Omental fat pad (tissue), 4 donors: ENCODE measurements around the gene TACR3. TPM values are rescaled to one million over a fixed set of nuclear protein-coding genes. Genes with fewer than 3 reads are reported as not detected.
"Not testable (repeated sequence)": the region's sequence is repeated elsewhere in the genome, so short reads cannot be mapped to it uniquely, and the experiment has no call there.

ENCODE experiments used
- ATAC-seq: fragments of 150-250 bp; one replicate; pipeline ENCODE4 v1.9.1; 2016; ENCODE audit warnings: mild to moderate bottlenecking, moderate library complexity; ENCODE audit not compliant: low FRiP score
- DNase-seq: peaks from one replicate; pipeline ENCODE4 v3.0.0-alpha.2; 2019; ENCODE audit warnings: low spot score
- total RNA-seq, 4 donors: library from RNA; depleted of rRNA; stranded (reverse); fragments of >200 nt; gene quantifications; one replicate each; pipeline ENCODE4 v1.1.0, GENCODE V29; 2016
- TF ChIP-seq, protein P1 (sequence below), 3 donors: fragments of 450-650 bp; IDR thresholded peaks; one replicate each; pipeline ENCODE4 v1.5.1; 2016 to 2017; ENCODE audit warnings: antibody characterized with exemption in 3 of 3, mild to moderate bottlenecking in 3 of 3, moderate library complexity in 2 of 3

Gene TACR3
- total RNA-seq, 4 donors from 2014 or later = not detected

DNA sequence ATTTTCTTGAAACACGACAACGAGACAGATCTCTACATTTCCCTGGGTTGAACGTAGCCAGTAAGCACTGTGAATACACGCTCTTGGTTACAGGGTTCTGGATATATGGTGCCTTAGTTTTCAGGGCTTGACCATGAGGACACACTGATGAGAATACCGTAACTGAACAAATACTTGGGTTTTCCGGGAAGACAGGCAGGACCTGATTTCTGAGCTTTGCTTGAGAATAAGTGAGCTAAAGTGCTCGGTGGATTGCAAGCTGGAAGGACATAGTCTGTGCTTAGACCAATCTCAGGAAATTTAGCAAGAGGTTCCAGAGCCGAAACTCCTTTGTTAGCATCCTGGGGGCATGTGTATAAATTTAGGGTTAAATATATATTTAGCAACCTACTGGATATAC is 876 bp upstream of the TACR3 start:
- TF ChIP-seq, protein P1, sequence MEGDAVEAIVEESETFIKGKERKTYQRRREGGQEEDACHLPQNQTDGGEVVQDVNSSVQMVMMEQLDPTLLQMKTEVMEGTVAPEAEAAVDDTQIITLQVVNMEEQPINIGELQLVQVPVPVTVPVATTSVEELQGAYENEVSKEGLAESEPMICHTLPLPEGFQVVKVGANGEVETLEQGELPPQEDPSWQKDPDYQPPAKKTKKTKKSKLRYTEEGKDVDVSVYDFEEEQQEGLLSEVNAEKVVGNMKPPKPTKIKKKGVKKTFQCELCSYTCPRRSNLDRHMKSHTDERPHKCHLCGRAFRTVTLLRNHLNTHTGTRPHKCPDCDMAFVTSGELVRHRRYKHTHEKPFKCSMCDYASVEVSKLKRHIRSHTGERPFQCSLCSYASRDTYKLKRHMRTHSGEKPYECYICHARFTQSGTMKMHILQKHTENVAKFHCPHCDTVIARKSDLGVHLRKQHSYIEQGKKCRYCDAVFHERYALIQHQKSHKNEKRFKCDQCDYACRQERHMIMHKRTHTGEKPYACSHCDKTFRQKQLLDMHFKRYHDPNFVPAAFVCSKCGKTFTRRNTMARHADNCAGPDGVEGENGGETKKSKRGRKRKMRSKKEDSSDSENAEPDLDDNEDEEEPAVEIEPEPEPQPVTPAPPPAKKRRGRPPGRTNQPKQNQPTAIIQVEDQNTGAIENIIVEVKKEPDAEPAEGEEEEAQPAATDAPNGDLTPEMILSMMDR (IDR thresholded peaks at IDR 0.05) = no peak
- DNase-seq = no peak
- no peak for ATAC-seq

DNA sequence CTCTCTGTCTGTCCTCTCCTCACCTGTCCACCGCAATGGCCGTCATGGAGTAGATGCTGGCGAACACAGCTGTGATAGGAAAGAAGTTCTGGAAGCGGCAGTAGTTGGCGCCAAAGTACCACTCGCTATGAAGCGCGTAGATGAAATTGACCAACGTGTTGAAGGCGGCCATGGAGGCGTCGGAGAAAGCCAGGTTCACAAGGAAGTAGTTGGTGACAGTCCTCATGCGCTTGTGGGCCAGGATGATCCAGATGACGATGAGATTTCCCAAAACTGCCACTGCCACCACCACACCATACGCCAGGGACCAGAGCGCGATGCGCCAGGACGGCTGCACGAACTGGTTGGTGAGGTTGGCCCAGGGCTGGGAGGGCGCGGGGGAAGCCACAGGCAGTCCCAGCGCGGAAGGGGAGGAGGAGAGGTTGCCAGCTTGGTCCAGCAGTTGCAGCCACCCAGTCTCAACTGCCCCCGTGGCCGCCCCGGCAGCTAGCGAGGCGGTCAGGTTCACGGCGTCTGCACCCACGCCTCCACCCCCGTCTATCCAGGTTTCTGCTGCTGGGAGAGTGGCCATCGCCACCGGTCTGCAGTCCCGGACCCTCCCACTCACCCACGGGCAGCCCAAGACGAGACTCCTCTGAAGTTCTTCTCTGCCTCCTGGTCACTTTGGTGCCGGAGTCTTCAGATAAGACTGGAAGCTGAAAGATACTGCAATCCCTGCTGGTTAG is 518 bp downstream of the TACR3 start:
- ATAC-seq (no peak), DNase-seq (no peak)
- TF ChIP-seq, protein P1 (IDR thresholded peaks at IDR 0.05) = no peak

DNA sequence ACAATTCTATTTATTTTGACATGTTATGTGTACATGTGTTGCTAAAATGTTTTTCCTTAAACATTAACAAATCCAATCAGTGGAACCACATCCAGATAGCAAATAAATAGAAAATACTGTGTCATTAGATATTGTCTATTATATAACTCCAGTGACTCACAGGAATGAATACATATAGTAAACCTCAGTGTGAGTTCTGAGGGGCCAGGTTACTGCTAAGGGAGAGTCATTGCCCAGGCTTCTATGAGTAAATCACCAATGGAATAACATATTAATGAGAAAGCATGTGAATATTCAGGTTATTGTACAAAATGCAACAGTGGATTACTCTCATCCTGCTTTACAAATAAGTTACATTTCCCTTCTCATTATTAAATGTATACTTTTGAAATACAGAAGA is 27.2 kb downstream of the TACR3 start:
- DNase-seq (no peak), ATAC-seq (no peak)
- TF ChIP-seq, protein P1 (IDR thresholded peaks at IDR 0.05) = no peak

DNA sequence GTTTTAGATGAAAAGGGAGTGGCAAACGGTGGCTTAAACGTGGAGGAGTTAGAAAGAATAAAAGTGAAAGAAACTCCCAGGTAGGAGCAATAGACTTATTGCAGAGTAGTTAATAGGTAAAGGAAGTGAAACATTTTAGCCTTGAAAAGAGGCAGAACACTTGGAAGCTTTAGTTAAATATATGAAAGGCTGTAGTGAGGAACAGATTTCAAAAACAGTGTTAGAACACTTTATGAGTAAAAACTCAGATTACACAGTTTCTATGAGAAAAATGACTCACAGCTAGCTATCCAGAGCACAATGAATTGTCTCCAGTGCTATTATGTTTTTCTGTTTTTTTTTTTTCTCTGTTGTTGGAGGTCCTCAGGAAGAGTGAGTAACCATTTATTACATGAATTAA is 45.8 kb downstream of the TACR3 start:
- no peak for ATAC-seq
- TF ChIP-seq, protein P1 (IDR thresholded peaks at IDR 0.05) = no peak
- no peak for DNase-seq

DNA sequence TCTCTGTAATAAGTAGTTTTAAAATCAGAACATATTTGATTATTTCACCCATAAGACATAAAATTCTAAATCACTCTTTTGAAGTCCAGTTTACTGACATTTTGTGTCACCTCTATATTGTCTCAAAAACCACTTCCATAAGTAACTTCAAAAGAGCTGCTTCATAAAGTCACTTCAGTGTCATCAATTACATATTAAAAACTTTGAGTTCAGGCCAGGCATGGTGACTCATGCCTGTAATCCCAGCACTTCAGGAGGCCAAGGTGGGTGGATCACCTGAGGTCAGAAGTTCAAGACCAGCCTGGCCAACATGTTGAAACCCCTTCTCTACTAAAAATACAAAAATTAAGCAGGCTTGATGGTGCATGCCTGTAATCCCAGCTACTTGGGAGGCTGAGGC is 53.0 kb downstream of the TACR3 start:
- ATAC-seq, DNase-seq: not testable (repeated sequence)

DNA sequence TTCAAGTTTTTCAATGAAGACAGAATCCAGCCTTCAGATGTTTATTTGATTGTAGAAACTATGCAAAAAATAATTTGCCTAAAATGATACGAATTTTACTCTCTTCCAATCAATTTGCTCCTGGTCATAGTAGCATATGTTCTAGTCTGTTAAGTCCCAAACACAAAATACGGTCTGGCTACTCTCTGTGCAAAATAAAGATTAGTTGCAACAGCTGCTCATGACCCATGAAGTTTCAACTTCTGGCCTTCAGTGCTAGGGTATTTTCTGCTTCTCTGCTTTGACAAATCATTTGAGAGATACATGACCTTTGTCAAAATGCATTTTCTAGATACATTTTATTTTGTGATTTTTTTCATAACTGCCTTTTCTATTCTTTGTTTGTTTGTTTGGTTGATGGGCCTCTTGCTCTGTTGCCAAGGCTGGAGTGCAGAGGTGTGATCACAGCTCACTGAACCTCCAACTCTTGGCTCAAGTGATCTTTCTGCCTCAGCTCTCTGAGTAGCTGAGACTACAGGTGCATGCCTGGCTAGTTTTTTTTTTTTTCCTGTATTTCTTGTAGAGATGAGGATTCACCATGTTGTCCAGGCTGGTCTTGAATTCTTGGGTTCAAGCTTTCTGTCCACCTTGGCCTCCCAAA is 55.2 kb downstream of the TACR3 start:
- ATAC-seq (no peak), DNase-seq (no peak)
- TF ChIP-seq, protein P1 (IDR thresholded peaks at IDR 0.05) = no peak

DNA sequence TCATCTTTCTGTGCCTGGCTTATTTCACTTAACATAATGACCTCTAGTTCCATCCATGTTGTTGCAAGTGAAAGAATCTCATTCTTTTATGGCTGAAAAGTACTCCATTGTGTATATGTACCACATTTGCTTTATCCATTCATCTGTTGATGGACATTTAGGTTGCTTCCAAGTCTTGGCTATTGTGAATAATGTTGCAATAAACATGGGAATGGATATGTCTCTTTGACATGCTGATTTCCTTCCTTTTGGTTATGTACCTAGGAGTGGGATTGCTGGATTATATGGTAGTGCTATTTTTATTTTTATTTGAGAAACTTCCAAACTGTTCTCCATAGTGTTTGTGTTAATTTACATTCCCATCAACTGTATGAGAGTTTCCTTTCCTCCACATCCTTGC is 71.2 kb downstream of the TACR3 start:
- DNase-seq = no peak
- TF ChIP-seq, protein P1 (IDR thresholded peaks at IDR 0.05) = no peak
- ATAC-seq = no peak
